HG03432 (cell line): ENCODE results near the gene CFAP46.

Experiments
- ATAC-seq: cut with Tn5 transposase; IDR thresholded peaks from one replicate; pipeline ENCODE4 v1.9.1; 2021; ENCODE audit warnings: mild to moderate bottlenecking, moderate library complexity; ENCODE audit not compliant: unreplicated experiment

The CFAP46 gene

GRCh38 chr10:132865851-132866600 lies 76.3 kb downstream of the CFAP46 start:
- no peak for ATAC-seq

- no peak for ATAC-seq
Measured at GRCh38 chr10:132865171-132865631, 77.2 kb downstream of the CFAP46 start.

GRCh38 chr10:132862485-132863420 lies 79.6 kb downstream of the CFAP46 start:
- ATAC-seq, result no peak

- no peak for ATAC-seq
Measured at GRCh38 chr10:132861884-132862461, 80.4 kb downstream of the CFAP46 start.

GRCh38 chr10:132861116-132861691 lies 81.2 kb downstream of the CFAP46 start:
- ATAC-seq, result no peak

GRCh38 chr10:132860532-132860931 lies 81.8 kb downstream of the CFAP46 start:
- no peak for ATAC-seq

- no peak for ATAC-seq
Measured at GRCh38 chr10:132859084-132859855, 83.1 kb downstream of the CFAP46 start.

- ATAC-seq, result no peak
Measured at GRCh38 chr10:132858121-132859081, 84.0 kb downstream of the CFAP46 start.

- no peak for ATAC-seq
Measured at GRCh38 chr10:132856869-132857524, 85.4 kb downstream of the CFAP46 start.

- no peak for ATAC-seq
Measured at GRCh38 chr10:132855889-132856288, 86.5 kb downstream of the CFAP46 start.

GRCh38 chr10:132851451-132851850 lies 90.9 kb downstream of the CFAP46 start:
- ATAC-seq, result no peak

GRCh38 chr10:132850896-132851295 lies 91.5 kb downstream of the CFAP46 start:
- ATAC-seq, result no peak

- ATAC-seq, result no peak
Measured at GRCh38 chr10:132850246-132850645, 92.1 kb downstream of the CFAP46 start.

GRCh38 chr10:132849546-132850031 lies 92.8 kb downstream of the CFAP46 start:
- no peak for ATAC-seq

GRCh38 chr10:132848951-132849545 lies 93.3 kb downstream of the CFAP46 start:
- ATAC-seq, result no peak

- no peak for ATAC-seq
Measured at GRCh38 chr10:132848291-132848701, 94.1 kb downstream of the CFAP46 start.

GRCh38 chr10:132847856-132848255 lies 94.5 kb downstream of the CFAP46 start:
- ATAC-seq, result no peak

GRCh38 chr10:132847416-132847777 lies 95.0 kb downstream of the CFAP46 start:
- ATAC-seq, result no peak
